CD14-positive monocyte (primary cell): ENCODE data around the gene AKAP6. TPM values are rescaled to one million over a fixed set of nuclear protein-coding genes. Genes with fewer than 3 reads are reported as not detected.

ENCODE experiments used
- DNase-seq, 3 donors: peaks; one replicate each; pipeline ENCODE4 v3.0.0-alpha.2; 2011 to 2022
- H2AFZ ChIP-seq: 2 replicates; pipeline ENCODE4 v1.6.0; 2012; ENCODE audit warnings: mild to moderate bottlenecking, low read depth, low read length, inconsistent platforms; ENCODE audit not compliant: insufficient read depth, poor library complexity, severe bottlenecking
- H3K27ac ChIP-seq, 2 donors: 1 replicate in 1 of 2; 2 replicates in 1 of 2; pipeline ENCODE4 v1.5.1; 2012 to 2013; ENCODE audit warnings: low read length in 2 of 2, control low read depth in 1 of 2, inconsistent platforms in 1 of 2, low read depth in 1 of 2, mild to moderate bottlenecking in 1 of 2
- H3K27me3 ChIP-seq, 2 donors: one replicate each; pipeline versions ENCODE4 v1.6.0 to v1.6.1; 2011 to 2013; ENCODE audit warnings: low read length in 2 of 2; ENCODE audit not compliant: control insufficient read depth in 2 of 2, insufficient read depth in 2 of 2
- H3K36me3 ChIP-seq, 2 donors: replicated peaks in 1 of 2; 1 replicate in 1 of 2; 2 replicates in 1 of 2; pipeline versions ENCODE4 v1.5.1 to v1.6.1; 2012 to 2013; ENCODE audit warnings: low read length in 2 of 2, control low read depth in 1 of 2, inconsistent platforms in 1 of 2, mild to moderate bottlenecking in 1 of 2; ENCODE audit not compliant: insufficient read depth in 2 of 2, control insufficient read depth in 1 of 2
- H3K4me1 ChIP-seq, 2 donors: 1 replicate in 1 of 2; 2 replicates in 1 of 2; pipeline versions ENCODE4 v1.5.1 to v1.6.1; 2012 to 2013; ENCODE audit warnings: low read length in 2 of 2, control low read depth in 1 of 2, inconsistent platforms in 1 of 2, mild to moderate bottlenecking in 1 of 2, moderate library complexity in 1 of 2; ENCODE audit not compliant: insufficient read depth in 2 of 2, control insufficient read depth in 1 of 2
- H3K4me2 ChIP-seq: replicated peaks from 2 replicates; pipeline ENCODE3; 2012; ENCODE audit warnings: low read length, moderate library complexity, mild to moderate bottlenecking; ENCODE audit not compliant: poor library complexity, severe bottlenecking; ENCODE audit errors: extremely low read depth
- H3K4me3 ChIP-seq, 3 experiments: fragments of 200-600 bp in 1 of 3; sonication (generic) in 1 of 3; replicated peaks in 1 of 3; 1 replicate in 2 of 3; 2 replicates in 1 of 3; pipeline ENCODE4 v1.5.1; 2011 to 2013; ENCODE audit warnings: low read length in 3 of 3, mild to moderate bottlenecking in 3 of 3, control low read depth in 2 of 3, low read depth in 2 of 3, inconsistent platforms in 1 of 3, moderate library complexity in 1 of 3
- H3K79me2 ChIP-seq: 2 replicates; pipeline ENCODE4 v1.6.0; 2012; ENCODE audit warnings: mild to moderate bottlenecking, control low read depth, inconsistent platforms, low read length, moderate library complexity; ENCODE audit not compliant: insufficient read depth
- H3K9ac ChIP-seq: 2 replicates; pipeline ENCODE4 v1.6.0; 2017; ENCODE audit warnings: low read length, mild to moderate bottlenecking; ENCODE audit not compliant: insufficient read depth, poor library complexity, severe bottlenecking
- H3K9me3 ChIP-seq, 2 donors: replicated peaks in 1 of 2; 1 replicate in 1 of 2; 2 replicates in 1 of 2; pipeline versions ENCODE4 v1.5.1 to v1.6.1; 2012 to 2013; ENCODE audit warnings: low read length in 2 of 2, control low read depth in 1 of 2; ENCODE audit not compliant: control insufficient read depth in 1 of 2, insufficient read depth in 1 of 2
- H4K20me1 ChIP-seq: 2 replicates; pipeline ENCODE4 v1.6.0; 2012; ENCODE audit warnings: mild to moderate bottlenecking, low read length, control low read depth, moderate library complexity; ENCODE audit not compliant: insufficient read depth
- H3K27ac Mint-ChIP-seq, 7 donors: one replicate each; pipeline ENCODE4 v1.8.0; 2020; ENCODE audit warnings: mild to moderate bottlenecking in 7 of 7, mixed read lengths in 7 of 7, moderate library complexity in 6 of 7, inconsistent platforms in 2 of 7
- H3K27me3 Mint-ChIP-seq, 3 donors: one replicate each; pipeline ENCODE4 v1.8.0; 2021 to 2022; ENCODE audit warnings: low read depth in 3 of 3, mild to moderate bottlenecking in 3 of 3, mixed read lengths in 3 of 3, moderate library complexity in 3 of 3, inconsistent platforms in 1 of 3
- H3K36me3 Mint-ChIP-seq, 2 donors: one replicate each; pipeline ENCODE4 v1.8.0; 2020; ENCODE audit warnings: mixed read lengths in 2 of 2, inconsistent platforms in 1 of 2, mild to moderate bottlenecking in 1 of 2
- H3K4me1 Mint-ChIP-seq: one replicate; pipeline ENCODE4 v1.8.0; 2020; ENCODE audit warnings: mild to moderate bottlenecking, mixed read lengths
- H3K4me3 Mint-ChIP-seq, 2 donors: one replicate each; pipeline ENCODE4 v1.8.0; 2020; ENCODE audit warnings: mild to moderate bottlenecking in 2 of 2, mixed read lengths in 2 of 2, moderate library complexity in 1 of 2
- H3K9me3 Mint-ChIP-seq, 7 donors: one replicate each; pipeline ENCODE4 v1.8.0; 2020 to 2022; ENCODE audit warnings: mixed read lengths in 7 of 7, mild to moderate bottlenecking in 6 of 7, moderate library complexity in 6 of 7, inconsistent platforms in 2 of 7
- WGBS: methylation state at CpG from one replicate; pipeline ENCODE4 v1.1.5; 2013; ENCODE audit warnings: missing lambda C conversion rate; ENCODE audit not compliant: insufficient coverage; 5-methylcytosine and 5-hydroxymethylcytosine counted together
- intact Hi-C, 2 donors: fragments of 100-400 bp; cut with micrococcal nuclease; formaldehyde crosslinking; loops; one replicate each; pipeline versions ENCODE4 v1.15.0 to v1.15.1; 2023
- polyA plus RNA-seq, 3 donors: library from polyadenylated mRNA; depleted of rRNA in 1 of 3; unstranded in 2 of 3; stranded (reverse) in 1 of 3; fragments of 300-500 nt in 2 of 3; fragments of >200 nt in 1 of 3; fragmentation: Illumina TruSeq in 2 of 3; gene quantifications; 1 replicate in 2 of 3; 2 replicates in 1 of 3; pipeline ENCODE4 v1.2.3, GENCODE V29; 2012 to 2021
- TF ChIP-seq, protein P1 (sequence below): fragments of 200-600 bp; IDR thresholded peaks from one replicate; pipeline ENCODE4 v1.8.0; 2022; ENCODE audit warnings: antibody characterized with exemption, mild to moderate bottlenecking

AKAP6 gene
- polyA plus RNA-seq, 3 donors: not detected

DNA sequence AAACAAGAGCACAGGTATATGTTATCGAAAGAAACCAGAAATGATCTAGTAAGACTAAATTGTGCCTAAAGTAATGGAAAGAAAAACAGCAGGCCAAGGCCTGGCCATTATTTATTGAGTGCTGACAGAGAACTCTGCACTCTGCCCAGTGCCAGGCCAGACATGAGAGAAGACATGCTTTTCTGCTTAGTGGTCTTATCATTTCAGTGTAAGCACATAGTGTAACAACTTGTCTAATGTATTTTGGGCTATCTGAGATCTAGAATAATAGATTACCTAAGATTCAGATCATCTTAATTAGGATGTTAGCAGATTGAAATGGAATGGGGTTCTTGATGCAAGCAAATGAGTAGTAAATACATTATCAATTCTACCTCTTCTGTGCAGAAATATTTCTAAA is 278.3 kb downstream of the AKAP6 start:
- no peaks in the 10 kb centered on the region for H3K27me3 ChIP-seq
- Mint-ChIP-seq H3K4me1 (no peaks in the 10 kb centered on the region), H3K36me3 (no peaks in the 10 kb centered on the region), H3K27me3 (peaks cover 0 to 2% (median 0%) of the 10 kb centered on the region in 3 donors), H3K9me3 (no peaks in the 10 kb centered on the region), H3K4me3 (no peak overlapping the region), H3K27ac (no peak overlapping the region)
- WGBS: no CpG with 5 or more reads among the region's 1 CpG
- no peak overlapping the region for H3K4me3 ChIP-seq
- H4K20me1 ChIP-seq: no peaks in the 10 kb centered on the region
- TF ChIP-seq, protein P1, sequence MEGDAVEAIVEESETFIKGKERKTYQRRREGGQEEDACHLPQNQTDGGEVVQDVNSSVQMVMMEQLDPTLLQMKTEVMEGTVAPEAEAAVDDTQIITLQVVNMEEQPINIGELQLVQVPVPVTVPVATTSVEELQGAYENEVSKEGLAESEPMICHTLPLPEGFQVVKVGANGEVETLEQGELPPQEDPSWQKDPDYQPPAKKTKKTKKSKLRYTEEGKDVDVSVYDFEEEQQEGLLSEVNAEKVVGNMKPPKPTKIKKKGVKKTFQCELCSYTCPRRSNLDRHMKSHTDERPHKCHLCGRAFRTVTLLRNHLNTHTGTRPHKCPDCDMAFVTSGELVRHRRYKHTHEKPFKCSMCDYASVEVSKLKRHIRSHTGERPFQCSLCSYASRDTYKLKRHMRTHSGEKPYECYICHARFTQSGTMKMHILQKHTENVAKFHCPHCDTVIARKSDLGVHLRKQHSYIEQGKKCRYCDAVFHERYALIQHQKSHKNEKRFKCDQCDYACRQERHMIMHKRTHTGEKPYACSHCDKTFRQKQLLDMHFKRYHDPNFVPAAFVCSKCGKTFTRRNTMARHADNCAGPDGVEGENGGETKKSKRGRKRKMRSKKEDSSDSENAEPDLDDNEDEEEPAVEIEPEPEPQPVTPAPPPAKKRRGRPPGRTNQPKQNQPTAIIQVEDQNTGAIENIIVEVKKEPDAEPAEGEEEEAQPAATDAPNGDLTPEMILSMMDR: no peak
- no peak for DNase-seq
- no peak overlapping the region for H3K27ac ChIP-seq
- no peaks in the 10 kb centered on the region for H3K4me1 ChIP-seq
- H3K79me2 ChIP-seq: no peaks in the 10 kb centered on the region
- no peaks in the 10 kb centered on the region for H3K9me3 ChIP-seq
- H3K4me2 ChIP-seq: no peak overlapping the region
- no peak overlapping the region for H2AFZ ChIP-seq
- no peak overlapping the region for H3K9ac ChIP-seq
- intact Hi-C loops: no loop called here
- H3K36me3 ChIP-seq: no peaks in the 10 kb centered on the region

DNA sequence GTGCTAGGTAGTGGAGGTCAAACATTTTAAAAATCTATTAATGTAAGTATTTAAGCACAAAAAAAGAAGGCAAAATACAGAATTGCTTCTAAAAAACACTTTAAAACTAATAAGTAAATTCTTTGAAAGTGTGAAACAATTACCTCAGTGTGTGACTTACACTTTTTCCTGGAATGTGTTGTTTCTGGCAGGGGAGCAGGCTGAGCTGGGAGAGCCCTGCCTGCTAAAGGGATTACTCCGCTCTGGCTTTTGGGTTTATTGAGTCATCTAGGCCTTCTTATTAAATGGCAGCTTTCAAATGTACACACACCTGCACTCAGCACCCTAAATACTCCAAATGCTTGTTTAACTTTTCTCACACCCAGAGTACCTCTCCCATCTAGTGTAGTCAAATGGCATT is 279.8 kb downstream of the AKAP6 start:
- Mint-ChIP-seq H3K36me3 (no peaks in the 10 kb centered on the region), H3K4me3 (no peak overlapping the region), H3K4me1 (no peaks in the 10 kb centered on the region), H3K27ac (no peak overlapping the region), H3K27me3 (no peaks in the 10 kb centered on the region), H3K9me3 (no peaks in the 10 kb centered on the region)
- H3K4me3 ChIP-seq: no peak overlapping the region
- DNase-seq: no peak
- intact Hi-C loops: no loop called here
- no CpG with 5 or more reads among the region's 1 CpG for whole genome bisulfite sequencing
- H3K79me2 ChIP-seq: no peaks in the 10 kb centered on the region
- no peaks in the 10 kb centered on the region for H3K36me3 ChIP-seq
- no peak overlapping the region for H3K27ac ChIP-seq
- TF ChIP-seq, protein P1: no peak
- H2AFZ ChIP-seq: no peak overlapping the region
- H3K4me2 ChIP-seq: no peak overlapping the region
- no peaks in the 10 kb centered on the region for H3K27me3 ChIP-seq
- H3K4me1 ChIP-seq: no peaks in the 10 kb centered on the region
- no peak overlapping the region for H3K9ac ChIP-seq
- no peaks in the 10 kb centered on the region for H4K20me1 ChIP-seq
- no peaks in the 10 kb centered on the region for H3K9me3 ChIP-seq
